Panc1 (cell line): ENCODE results near the gene EEF2K. TPM values are rescaled to one million over a fixed set of nuclear protein-coding genes. Genes with fewer than 3 reads are reported as not detected.

Source experiments
- ATAC-seq: fragments of 200-7000 bp; cut with Tn5 transposase; 2 replicates; pipeline ENCODE4 v1.9.1; 2020; ENCODE audit warnings: mild to moderate bottlenecking, moderate library complexity
- BruUV-seq: library from RNA; stranded (reverse); fragments of 400-500 nt; replicated peaks from 2 replicates; lab custom pipeline; 2021; lab: Mats Ljungman, UMichigan
- CTCF ChIA-PET: fragments of 300-600 bp; sonication (Branson Sonifier 250); formaldehyde crosslinking; loops from one replicate; lab custom pipeline; 2022; ENCODE audit warnings: antibody characterized with exemption; lab: Charles Lee
- POLR2A ChIA-PET: fragments of 300-600 bp; sonication (Branson Sonifier 250); formaldehyde crosslinking; loops from one replicate; lab custom pipeline; 2022; ENCODE audit warnings: antibody characterized with exemption; lab: Charles Lee
- DNase-seq: peaks from one replicate; pipeline ENCODE4 v3.0.0-alpha.2; 2010; ENCODE audit warnings: low read depth, low spot score
- H3K27ac ChIP-seq: 2 replicates; pipeline ENCODE4 v1.5.1; 2011; ENCODE audit warnings: mild to moderate bottlenecking, low read length, inconsistent platforms
- H3K27me3 ChIP-seq: fragments of 200-500 bp; sonication (Bioruptor generic); 2 replicates; pipeline ENCODE4 v1.6.0; 2014; ENCODE audit warnings: low read length, inconsistent platforms; ENCODE audit not compliant: control insufficient read depth, insufficient read depth
- H3K36me3 ChIP-seq: fragments of 200-500 bp; sonication (Bioruptor generic); 2 replicates; pipeline ENCODE4 v1.5.1; 2014; ENCODE audit warnings: inconsistent platforms, mild to moderate bottlenecking, low read length, moderate library complexity; ENCODE audit not compliant: control insufficient read depth, insufficient read depth
- H3K4me1 ChIP-seq: 2 replicates; pipeline ENCODE4 v1.5.1; 2011; ENCODE audit warnings: inconsistent platforms, mild to moderate bottlenecking, low read length, moderate library complexity; ENCODE audit not compliant: control insufficient read depth, insufficient read depth
- H3K4me3 ChIP-seq, 2 experiments: 2 replicates each; pipeline ENCODE4 v1.5.1; 2011 to 2012; ENCODE audit warnings: low read depth in 2 of 2, low read length in 2 of 2, mild to moderate bottlenecking in 2 of 2, inconsistent platforms in 1 of 2, moderate library complexity in 1 of 2
- H3K9me3 ChIP-seq: fragments of 200-500 bp; sonication (Bioruptor generic); 2 replicates; pipeline ENCODE4 v1.5.1; 2014; ENCODE audit warnings: low read depth, mild to moderate bottlenecking, inconsistent platforms, low read length, moderate library complexity; ENCODE audit not compliant: control insufficient read depth, insufficient read depth
- CTCF ChIP-seq: fragments of 450-650 bp; IDR thresholded peaks from 2 replicates; pipeline ENCODE4 v1.5.1; 2017; ENCODE audit warnings: mild to moderate bottlenecking
- POLR2AphosphoS5 ChIP-seq: IDR thresholded peaks from 2 replicates; pipeline ENCODE4 v1.6.1; 2012; ENCODE audit warnings: mild to moderate bottlenecking, low read depth, low read length, moderate library complexity
- REST ChIP-seq, 2 experiments: IDR thresholded peaks; 2 replicates each; pipeline ENCODE4 v1.6.1; 2011 to 2012; ENCODE audit warnings: low read depth in 2 of 2, control low read depth in 1 of 2, low read length in 1 of 2, mild to moderate bottlenecking in 1 of 2, moderate library complexity in 1 of 2; ENCODE audit not compliant: insufficient read depth in 1 of 2
- SIN3A ChIP-seq: IDR thresholded peaks from 2 replicates; pipeline ENCODE4 v1.6.1; 2012; ENCODE audit warnings: low read depth, mild to moderate bottlenecking, low read length, moderate library complexity, borderline replicate concordance; ENCODE audit not compliant: insufficient read depth
- TCF7L2 ChIP-seq: IDR thresholded peaks from 2 replicates; pipeline ENCODE4 v1.6.1; 2011; ENCODE audit warnings: mild to moderate bottlenecking, low read depth, low read length, inconsistent platforms
- in situ Hi-C: cut with HindIII; loops from 2 replicates; pipeline ENCODE4 v1.10.0; 2016; ENCODE audit warnings: low sequenced_read_pairs, low pct_unique_long_range_greater_than_20kb
- intact Hi-C: fragments of 100-400 bp; cut with micrococcal nuclease; formaldehyde crosslinking; loops from one replicate; pipeline ENCODE4 v1.10.0; 2022; ENCODE audit not compliant: unreplicated experiment
- total RNA-seq: library from RNA; stranded (reverse); gene quantifications from one replicate; pipeline ENCODE4 v1.2.1, GENCODE V29; 2021; ENCODE audit not compliant: unreplicated experiment

The EEF2K gene
- total RNA-seq, 1 experiment from 2014 or later = 15.0 TPM

- TSS peak; percentile 20 for BruUV-seq
- no peaks in the 10 kb centered on the region for H3K4me1 ChIP-seq
- H3K27me3 ChIP-seq = no peaks in the 10 kb centered on the region
- in situ Hi-C loops (no loop called here), intact Hi-C loops (no loop called here)
- H3K9me3 ChIP-seq = no peaks in the 10 kb centered on the region
- no peak overlapping the region for H3K27ac ChIP-seq
- ChIA-PET POLR2A (no interaction called here), CTCF (no interaction called here)
- no peak for ATAC-seq
- H3K36me3 ChIP-seq = peaks cover 3% of the 10 kb centered on the region; the same call in 1 of the 2 replicates
- TF ChIP-seq POLR2AphosphoS5 = no peak
- no peak for TF ChIP-seq CTCF
- no peak for TF ChIP-seq REST (IDR thresholded peaks at IDR 0.05; ENCODE audit: insufficient read depth in 1 of 2, low read depth in 2 of 2, low read length in 1 of 2)
- TF ChIP-seq TCF7L2 = no peak
- no peak for TF ChIP-seq SIN3A
- H3K4me3 ChIP-seq = no peak overlapping the region
- no peak for DNase-seq
These were observed 123.2 kb downstream of the EEF2K start for GRCh38 chr16:22329199-22329695.

- in situ Hi-C loops = no loop called here
- no peak for ATAC-seq
- ChIA-PET POLR2A (no interaction called here), CTCF (no interaction called here)
- peaks cover 9% of the 10 kb centered on the region; the same call in 1 of the 2 replicates for H3K36me3 ChIP-seq
- H3K27ac ChIP-seq = no peak overlapping the region
- no peaks in the 10 kb centered on the region for H3K27me3 ChIP-seq
- H3K4me1 ChIP-seq = no peaks in the 10 kb centered on the region
- no peaks in the 10 kb centered on the region for H3K9me3 ChIP-seq
- H3K4me3 ChIP-seq = no peak overlapping the region
- intact Hi-C loops = no loop called here
- no peak for DNase-seq
- no peak for TF ChIP-seq REST (IDR thresholded peaks at IDR 0.05; ENCODE audit: insufficient read depth in 1 of 2, low read depth in 2 of 2, low read length in 1 of 2)
- no peak for TF ChIP-seq POLR2AphosphoS5
- no peak for TF ChIP-seq CTCF
- no peak for TF ChIP-seq TCF7L2
- no peak for TF ChIP-seq SIN3A
- no TSS peak for BruUV-seq
These were observed 124.2 kb downstream of the EEF2K start for GRCh38 chr16:22330326-22330725.
